Measurements from ENCODE around the gene CCN2. TPM values are rescaled to one million over a fixed set of nuclear protein-coding genes. Genes with fewer than 3 reads are reported as not detected.

CCN2 gene
- total RNA-seq, 1 experiment from 2014 or later: 44.1 TPM

DNA sequence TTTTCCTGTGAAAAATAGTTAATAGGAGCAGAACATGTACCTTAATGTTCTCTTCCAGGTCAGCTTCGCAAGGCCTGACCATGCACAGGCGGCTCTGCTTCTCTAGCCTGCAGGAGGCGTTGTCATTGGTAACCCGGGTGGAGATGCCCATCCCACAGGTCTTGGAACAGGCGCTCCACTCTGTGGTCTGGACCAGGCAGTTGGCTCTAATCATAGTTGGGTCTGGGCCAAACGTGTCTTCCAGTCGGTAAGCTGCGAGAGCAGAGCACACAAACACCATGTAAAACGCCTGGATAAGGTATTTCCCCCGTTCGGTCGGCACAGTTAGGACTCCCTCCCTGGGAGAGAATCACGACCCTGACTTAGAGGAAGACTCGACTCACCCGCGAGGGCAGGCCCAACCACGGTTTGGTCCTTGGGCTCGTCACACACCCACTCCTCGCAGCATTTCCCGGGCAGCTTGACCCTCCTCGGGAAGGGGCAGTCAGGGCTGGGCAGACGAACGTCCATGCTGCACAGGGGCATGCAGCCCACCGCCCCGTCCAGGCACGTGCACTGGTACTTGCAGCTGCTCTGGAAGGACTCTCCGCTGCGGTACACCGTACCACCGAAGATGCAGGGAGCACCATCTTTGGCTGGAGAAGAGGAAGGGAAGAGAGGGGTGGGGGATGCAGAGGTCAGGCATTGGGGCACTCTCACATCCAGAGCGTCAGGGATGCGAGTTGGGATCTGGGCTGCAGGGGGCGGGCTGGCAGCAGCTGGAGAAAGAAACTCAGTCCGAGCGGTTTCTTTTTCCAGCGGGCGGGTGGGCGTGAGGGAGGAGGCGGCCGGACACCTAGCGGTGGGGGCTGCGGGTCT lies 1.0 kb downstream of the CCN2 start:
- H3K27me3 ChIP-seq (ENCODE audit: insufficient read depth, low read length): no peaks in the 10 kb centered on the region
- peak overlapping the region; percentile 84 to 96 (median 84) for H3K27ac Mint-ChIP-seq
- H2BK5ac ChIP-seq (ENCODE audit: insufficient read length, low read length): no peak overlapping the region
- H3K27ac ChIP-seq (ENCODE audit: insufficient read length, low read depth, low read length): no peak overlapping the region
- H2BK20ac ChIP-seq (ENCODE audit: low read depth, low read length, poor library complexity, severe bottlenecking): no peak overlapping the region
- WGBS (ENCODE audit: extremely low coverage, insufficient read length, low lambda C conversion rate): no CpG with 5 or more reads among the region's 42 CpGs
- H3K9ac ChIP-seq (ENCODE audit: extremely low read depth, insufficient read length, low read length): peak overlapping the region; percentile 90
- no peak overlapping the region for H3K56ac ChIP-seq (ENCODE audit: insufficient read length, low read depth, low read length)
- no peaks in the 10 kb centered on the region for H3K79me1 ChIP-seq (ENCODE audit: insufficient read depth, low read depth, low read length, poor library complexity, severe bottlenecking)
- H4K8ac ChIP-seq (replicated peaks; ENCODE audit: insufficient read length, low read depth, low read length): no peak overlapping the region
- peaks cover 76 to 79% of the 10 kb centered on the region in 2 experiments for H3K4me1 Mint-ChIP-seq
- H3K4me1 ChIP-seq (ENCODE audit: insufficient read depth, low read length): peaks cover 14% of the 10 kb centered on the region; the same call in 1 of the 2 replicates
- H2BK15ac ChIP-seq (ENCODE audit: low read depth, low read length): no peak overlapping the region
- H3K4me3 Mint-ChIP-seq: peak overlapping the region; percentile 88 to 91
- no peaks in the 10 kb centered on the region; the same call in 1 of the 2 replicates for H3K27me3 Mint-ChIP-seq (ENCODE audit: low read depth)
- H4K91ac ChIP-seq (ENCODE audit: insufficient read length, low read depth, low read length): no peak overlapping the region
- TF ChIP-seq, protein P1, sequence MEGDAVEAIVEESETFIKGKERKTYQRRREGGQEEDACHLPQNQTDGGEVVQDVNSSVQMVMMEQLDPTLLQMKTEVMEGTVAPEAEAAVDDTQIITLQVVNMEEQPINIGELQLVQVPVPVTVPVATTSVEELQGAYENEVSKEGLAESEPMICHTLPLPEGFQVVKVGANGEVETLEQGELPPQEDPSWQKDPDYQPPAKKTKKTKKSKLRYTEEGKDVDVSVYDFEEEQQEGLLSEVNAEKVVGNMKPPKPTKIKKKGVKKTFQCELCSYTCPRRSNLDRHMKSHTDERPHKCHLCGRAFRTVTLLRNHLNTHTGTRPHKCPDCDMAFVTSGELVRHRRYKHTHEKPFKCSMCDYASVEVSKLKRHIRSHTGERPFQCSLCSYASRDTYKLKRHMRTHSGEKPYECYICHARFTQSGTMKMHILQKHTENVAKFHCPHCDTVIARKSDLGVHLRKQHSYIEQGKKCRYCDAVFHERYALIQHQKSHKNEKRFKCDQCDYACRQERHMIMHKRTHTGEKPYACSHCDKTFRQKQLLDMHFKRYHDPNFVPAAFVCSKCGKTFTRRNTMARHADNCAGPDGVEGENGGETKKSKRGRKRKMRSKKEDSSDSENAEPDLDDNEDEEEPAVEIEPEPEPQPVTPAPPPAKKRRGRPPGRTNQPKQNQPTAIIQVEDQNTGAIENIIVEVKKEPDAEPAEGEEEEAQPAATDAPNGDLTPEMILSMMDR (conservative IDR thresholded peaks at IDR 0.05): peak; percentile 63; the same call in 2 of the 3 replicates
- H3K23ac ChIP-seq (ENCODE audit: insufficient read length, low read depth, low read length): no peak overlapping the region
- no peak overlapping the region for H2BK12ac ChIP-seq (ENCODE audit: insufficient read length, low read depth, low read length)
- H3K23me2 ChIP-seq (ENCODE audit: insufficient read length, low read depth, low read length, poor library complexity, severe bottlenecking): peaks cover 7% of the 10 kb centered on the region
- H4K5ac ChIP-seq (ENCODE audit: insufficient read length, low read depth, low read length): no peak overlapping the region
- DNase-seq: peak; percentile 84
- H2AFZ ChIP-seq (ENCODE audit: low read length): no peak overlapping the region
- H3K14ac ChIP-seq (ENCODE audit: insufficient read depth, low read length): peak overlapping the region; percentile 87
- peak overlapping the region; percentile 86 for H3K4me2 ChIP-seq (ENCODE audit: insufficient read depth, insufficient read length, low read length)
- peaks cover 4% of the 10 kb centered on the region for H4K20me1 ChIP-seq (ENCODE audit: control insufficient read depth, insufficient read depth, insufficient read length)
- no peak overlapping the region for H3K4ac ChIP-seq (ENCODE audit: low read depth, low read length)
- H3K36me3 Mint-ChIP-seq (ENCODE audit: insufficient read depth in 1 of 3, low read depth in 3 of 3): peaks cover 22 to 32% (median 26%) of the 10 kb centered on the region in 3 experiments
- H3T11ph ChIP-seq (ENCODE audit: low read length): no peak overlapping the region
- no peak overlapping the region for H2BK120ac ChIP-seq (ENCODE audit: low read depth, low read length, poor library complexity, severe bottlenecking)
- H3K79me2 ChIP-seq (ENCODE audit: insufficient read depth, low read length): no peaks in the 10 kb centered on the region
- H3K9me3 ChIP-seq (ENCODE audit: control insufficient read depth, low read depth, low read length): no peaks in the 10 kb centered on the region
- no peak overlapping the region for H2AK5ac ChIP-seq (ENCODE audit: insufficient read length, low read length)
- peaks cover 2 to 4% of the 10 kb centered on the region in 2 experiments; a peak in 3 of 5 replicates for H3K9me3 Mint-ChIP-seq
- H3K18ac ChIP-seq (ENCODE audit: insufficient read length, low read depth, low read length): peak overlapping the region; percentile 80

Measured in H9 (cell line).